Lung (tissue), 12 donors: ENCODE data around the gene FAT1. TPM values are rescaled to one million over a fixed set of nuclear protein-coding genes. Genes with fewer than 3 reads are reported as not detected.

Experiments
- ATAC-seq: fragments of 200-7000 bp; cut with Tn5 transposase; one replicate; pipeline ENCODE4 v1.9.1; 2020; ENCODE audit warnings: moderate number of reproducible peaks; ENCODE audit not compliant: insufficient read depth, low FRiP score
- DNase-seq, 3 donors: peaks; one replicate each; pipeline ENCODE4 v3.0.0-alpha.2; 2013 to 2017
- H3K27ac ChIP-seq, 2 donors: one replicate each; pipeline ENCODE4 v1.5.1; 2013; ENCODE audit warnings: mild to moderate bottlenecking in 2 of 2, moderate library complexity in 2 of 2, control low read depth in 1 of 2, inconsistent platforms in 1 of 2, low read depth in 1 of 2, low read length in 1 of 2
- H3K27me3 ChIP-seq, 3 donors: one replicate each; pipeline ENCODE4 v1.5.1; 2013; ENCODE audit warnings: low read length in 2 of 3; ENCODE audit not compliant: control insufficient read depth in 3 of 3, insufficient read depth in 3 of 3
- H3K36me3 ChIP-seq, 4 donors: one replicate each; pipeline ENCODE4 v1.5.1; 2013; ENCODE audit warnings: low read length in 4 of 4, mild to moderate bottlenecking in 1 of 4, moderate library complexity in 1 of 4; ENCODE audit not compliant: control insufficient read depth in 4 of 4, insufficient read depth in 4 of 4
- H3K4me1 ChIP-seq, 5 donors: one replicate each; pipeline ENCODE4 v1.5.1; 2013; ENCODE audit warnings: low read length in 5 of 5, mild to moderate bottlenecking in 2 of 5, moderate library complexity in 1 of 5; ENCODE audit not compliant: control insufficient read depth in 5 of 5, insufficient read depth in 5 of 5
- H3K4me3 ChIP-seq: one replicate; pipeline ENCODE4 v1.5.1; 2013; ENCODE audit warnings: mild to moderate bottlenecking, control low read depth, moderate library complexity
- H3K9ac ChIP-seq, 2 donors: one replicate each; pipeline ENCODE4 v1.5.1; 2013; ENCODE audit warnings: low read length in 2 of 2, control low read depth in 1 of 2; ENCODE audit not compliant: insufficient read depth in 1 of 2
- H3K9me3 ChIP-seq, 4 donors: one replicate each; pipeline ENCODE4 v1.5.1; 2013; ENCODE audit warnings: low read length in 3 of 4, mild to moderate bottlenecking in 1 of 4, moderate library complexity in 1 of 4; ENCODE audit not compliant: control insufficient read depth in 4 of 4, insufficient read depth in 3 of 4
- WGBS, 2 donors: extraction: QIAGEN DNeasy Blood & Tissue Kit; methylation state at CpG; one replicate each; pipeline ENCODE4 v1.1.7; 2013; 5-methylcytosine and 5-hydroxymethylcytosine counted together
- polyA plus RNA-seq, 2 donors: library from polyadenylated mRNA; stranded (reverse); fragments of 200-250 nt; gene quantifications; one replicate each; pipeline ENCODE4 v1.2.1, GENCODE V29; 2013
- total RNA-seq, 2 donors: library from RNA; depleted of rRNA in 1 of 2; stranded (reverse); fragments of >200 nt in 1 of 2; gene quantifications; one replicate each; pipeline ENCODE4 v1.2.1, GENCODE V29; 2014 to 2021
- TF ChIP-seq, protein P1 (sequence below): IDR thresholded peaks from 2 replicates; pipeline ENCODE4 v1.5.1; 2012; ENCODE audit warnings: mild to moderate bottlenecking; ENCODE audit errors: control extremely low read depth, extremely low read depth
- donor health status: control.
- donor health status: control.
- donor health status: Bipolar disorder and iron deficiency.
- donor health status: healthy.
- donor health status: DM: yes; HTN: yes; CAD: no.

Gene FAT1
- total and polyA plus RNA-seq, 4 donors = 19.4 to 318 (median 72.3) TPM

- Histone ChIP-seq H3K36me3 (no peaks in the 10 kb centered on the region), H3K9ac (no peak overlapping the region), H3K9me3 (peaks cover 0 to 2% (median 0%) of the 10 kb centered on the region in 4 donors), H3K4me1 (peaks cover 0 to 6% (median 3%) of the 10 kb centered on the region in 5 donors), H3K27me3 (peaks cover 0 to 48% (median 46%) of the 10 kb centered on the region in 3 donors), H3K4me3 (no peak overlapping the region), H3K27ac (no peak overlapping the region)
- DNase-seq = no peak
- no peak for ATAC-seq
- 62 to 66% methylated on average over 13 of the region's 13 CpGs for WGBS, 2 donors
- TF ChIP-seq, protein P1, sequence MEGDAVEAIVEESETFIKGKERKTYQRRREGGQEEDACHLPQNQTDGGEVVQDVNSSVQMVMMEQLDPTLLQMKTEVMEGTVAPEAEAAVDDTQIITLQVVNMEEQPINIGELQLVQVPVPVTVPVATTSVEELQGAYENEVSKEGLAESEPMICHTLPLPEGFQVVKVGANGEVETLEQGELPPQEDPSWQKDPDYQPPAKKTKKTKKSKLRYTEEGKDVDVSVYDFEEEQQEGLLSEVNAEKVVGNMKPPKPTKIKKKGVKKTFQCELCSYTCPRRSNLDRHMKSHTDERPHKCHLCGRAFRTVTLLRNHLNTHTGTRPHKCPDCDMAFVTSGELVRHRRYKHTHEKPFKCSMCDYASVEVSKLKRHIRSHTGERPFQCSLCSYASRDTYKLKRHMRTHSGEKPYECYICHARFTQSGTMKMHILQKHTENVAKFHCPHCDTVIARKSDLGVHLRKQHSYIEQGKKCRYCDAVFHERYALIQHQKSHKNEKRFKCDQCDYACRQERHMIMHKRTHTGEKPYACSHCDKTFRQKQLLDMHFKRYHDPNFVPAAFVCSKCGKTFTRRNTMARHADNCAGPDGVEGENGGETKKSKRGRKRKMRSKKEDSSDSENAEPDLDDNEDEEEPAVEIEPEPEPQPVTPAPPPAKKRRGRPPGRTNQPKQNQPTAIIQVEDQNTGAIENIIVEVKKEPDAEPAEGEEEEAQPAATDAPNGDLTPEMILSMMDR = no peak
Observed at GRCh38 chr4:186553717-186554116, 169.9 kb downstream of the FAT1 start.

DNA sequence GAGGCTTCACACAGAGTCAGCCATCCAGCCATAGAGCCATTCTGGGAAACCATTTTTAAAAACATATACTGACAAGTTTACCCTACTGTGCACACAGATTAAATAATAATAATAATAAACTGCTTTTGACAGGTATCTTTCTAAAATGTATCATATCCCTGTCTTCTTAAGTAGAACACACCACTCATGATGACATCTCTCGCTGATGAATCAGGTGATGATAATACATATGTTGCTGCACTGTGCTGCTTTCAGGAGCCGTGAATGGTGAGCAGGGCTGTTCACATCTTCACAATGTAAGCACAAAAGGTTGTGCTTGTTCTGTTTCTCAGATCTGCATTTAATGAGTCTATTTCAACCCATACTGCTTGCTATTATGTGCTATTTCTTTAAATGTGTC, 171.8 kb downstream of the FAT1 start:
- DNase-seq = no peak
- peaks cover 0 to 46% (median 39%) of the 10 kb centered on the region in 3 donors for H3K27me3 ChIP-seq
- TF ChIP-seq, protein P1 = no peak
- H3K36me3 ChIP-seq = no peaks in the 10 kb centered on the region
- H3K27ac ChIP-seq = no peak overlapping the region
- peaks cover 0 to 6% (median 3%) of the 10 kb centered on the region in 5 donors for H3K4me1 ChIP-seq
- H3K4me3 ChIP-seq = no peak overlapping the region
- 84 to 95% methylated on average over 2 of the region's 2 CpGs for WGBS, 2 donors
- ATAC-seq = no peak
- H3K9ac ChIP-seq = no peak overlapping the region
- peaks cover 0 to 6% (median 0%) of the 10 kb centered on the region in 4 donors for H3K9me3 ChIP-seq

DNA sequence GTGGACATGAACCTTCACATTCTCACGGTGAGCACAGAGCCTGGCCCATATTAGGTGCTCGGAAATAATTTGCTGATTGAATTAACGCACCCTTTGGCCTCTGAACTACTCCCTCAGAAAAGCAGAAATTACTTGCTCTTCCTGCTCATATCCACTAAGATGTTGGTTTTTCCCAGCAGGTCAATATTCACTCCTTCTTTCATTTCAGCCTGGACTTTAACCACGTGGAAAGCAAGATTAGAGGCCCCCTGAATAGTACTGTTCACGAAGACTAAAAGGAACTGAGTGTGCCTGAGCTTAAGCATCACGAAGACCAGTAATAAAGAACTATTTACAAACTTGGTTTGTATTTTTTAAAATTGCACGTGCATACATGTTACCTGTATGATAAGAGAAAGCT, 178.2 kb downstream of the FAT1 start:
- Histone ChIP-seq H3K4me3 (no peak overlapping the region), H3K27me3 (peaks cover 0 to 13% (median 3%) of the 10 kb centered on the region in 3 donors), H3K27ac (no peak overlapping the region), H3K9ac (no peak overlapping the region), H3K9me3 (peaks cover 0 to 14% (median 3%) of the 10 kb centered on the region in 4 donors), H3K36me3 (no peaks in the 10 kb centered on the region), H3K4me1 (no peaks in the 10 kb centered on the region)
- no peak for DNase-seq
- 74 to 88% methylated on average over 7 of the region's 7 CpGs for WGBS, 2 donors
- no peak for ATAC-seq
- TF ChIP-seq, protein P1 = no peak

DNA sequence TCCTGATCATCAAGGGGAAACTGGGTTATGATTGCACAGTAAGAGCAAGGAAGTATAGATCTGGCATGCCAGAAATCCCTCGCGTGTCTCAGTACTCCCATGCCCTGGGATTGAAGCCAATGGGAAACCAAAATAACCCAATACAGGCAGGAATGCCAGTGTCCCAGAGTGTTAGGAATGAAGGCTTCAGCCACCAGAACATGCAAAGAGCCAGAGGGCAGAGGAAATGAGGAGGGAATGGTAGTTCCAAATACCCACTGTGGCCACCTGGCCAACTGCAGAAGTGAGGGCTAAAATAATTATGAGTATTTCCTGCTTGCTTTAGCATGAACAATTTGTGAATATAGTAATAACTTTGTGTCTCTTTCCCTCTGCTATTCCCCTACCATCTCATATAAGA, 180.4 kb downstream of the FAT1 start:
- no peak overlapping the region for H3K27ac ChIP-seq
- H3K4me1 ChIP-seq = no peaks in the 10 kb centered on the region
- TF ChIP-seq, protein P1 = no peak
- WGBS, 2 donors = 91 to 95% methylated on average over 2 of the region's 2 CpGs
- H3K27me3 ChIP-seq = peaks cover 0 to under 1% (median 0%) of the 10 kb centered on the region in 3 donors
- H3K36me3 ChIP-seq = no peaks in the 10 kb centered on the region
- peaks cover 0 to 23% (median 3%) of the 10 kb centered on the region in 4 donors for H3K9me3 ChIP-seq
- DNase-seq (no peak), ATAC-seq (no peak)
- H3K4me3 ChIP-seq = no peak overlapping the region
- no peak overlapping the region for H3K9ac ChIP-seq
